ENCODE measurements around the gene LRP1B.

DNA sequence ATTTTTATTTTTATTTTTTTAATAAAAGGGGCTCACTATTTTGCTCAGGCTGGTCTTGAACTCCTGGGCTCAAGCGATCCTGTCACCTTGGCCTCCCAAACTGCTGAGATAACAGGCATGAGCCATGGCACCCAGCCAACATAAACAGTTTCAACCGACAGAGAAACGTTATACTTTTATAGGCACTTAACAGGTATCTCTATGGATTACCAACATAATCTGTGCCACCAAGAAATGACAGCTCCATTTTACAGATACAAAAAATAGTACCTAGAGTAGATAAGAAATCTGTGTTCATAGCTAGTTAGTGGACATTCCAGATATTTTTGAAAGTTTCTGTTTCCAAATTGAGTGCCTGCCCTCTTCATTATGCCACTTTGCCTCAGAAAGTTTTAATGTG is 1316.7 kb downstream of the LRP1B start:
- no peak for TF ChIP-seq CTCF (IDR thresholded peaks at IDR 0.05; ENCODE audit: low read length)
- TF ChIP-seq EZH2phosphoT487 (IDR thresholded peaks at IDR 0.05; ENCODE audit: low read length): no peak
